Effector memory CD8-positive, alpha-beta T cell (primary cell): ENCODE measurements around the gene MYADML2.
"Not testable (repeated sequence)": the region's sequence is repeated elsewhere in the genome, so short reads cannot be mapped to it uniquely, and the experiment has no call there.

ENCODE experiments used
- ATAC-seq: fragments of 150-1000 bp; cut with Tn5 transposase; replicated peaks from 2 replicates; pipeline ENCODE4 v1.10.0; 2021; ENCODE audit warnings: mild to moderate bottlenecking, moderate library complexity
- DNase-seq, 3 experiments: peaks; one replicate each; pipeline ENCODE4 v3.0.0; 2021
- H3K27ac Mint-ChIP-seq, 2 donors: one replicate each; pipeline ENCODE4 v1.8.0; 2022; ENCODE audit warnings: mild to moderate bottlenecking in 2 of 2, mixed read lengths in 2 of 2, moderate library complexity in 2 of 2
- H3K27me3 Mint-ChIP-seq, 2 donors: one replicate each; pipeline ENCODE4 v1.8.0; 2022; ENCODE audit warnings: mixed read lengths in 2 of 2
- H3K36me3 Mint-ChIP-seq: one replicate; pipeline ENCODE4 v1.8.0; 2022; ENCODE audit warnings: mild to moderate bottlenecking, moderate library complexity, mixed read lengths; ENCODE audit not compliant: insufficient read depth
- H3K4me1 Mint-ChIP-seq, 2 donors: one replicate each; pipeline ENCODE4 v1.8.0; 2022; ENCODE audit warnings: low read depth in 2 of 2, mixed read lengths in 2 of 2
- H3K4me3 Mint-ChIP-seq, 2 donors: one replicate each; pipeline ENCODE4 v1.8.0; 2022; ENCODE audit warnings: mild to moderate bottlenecking in 2 of 2, mixed read lengths in 2 of 2, moderate library complexity in 2 of 2
- H3K9me3 Mint-ChIP-seq, 2 donors: one replicate each; pipeline ENCODE4 v1.8.0; 2022; ENCODE audit warnings: mixed read lengths in 2 of 2

The MYADML2 gene

GRCh38 chr17:81958633-81959342, 11.8 kb upstream of the MYADML2 start:
- Mint-ChIP-seq H3K9me3 (no peaks in the 10 kb centered on the region), H3K27me3 (peaks cover 19 to 44% of the 10 kb centered on the region in 2 donors), H3K27ac (no peak overlapping the region), H3K36me3 (no peaks in the 10 kb centered on the region), H3K4me3 (peak overlapping the region; percentile 63 to 68), H3K4me1 (peaks cover 0 to 2% of the 10 kb centered on the region in 2 donors)
- no peak for ATAC-seq
- no peak for DNase-seq

GRCh38 chr17:81957691-81958432, 10.8 kb upstream of the MYADML2 start:
- H3K27me3 Mint-ChIP-seq, result peaks cover 18 to 35% of the 10 kb centered on the region in 2 donors
- H3K9me3 Mint-ChIP-seq, result no peaks in the 10 kb centered on the region
- DNase-seq (no peak), ATAC-seq (no peak)
- no peak overlapping the region for H3K27ac Mint-ChIP-seq
- no peaks in the 10 kb centered on the region for H3K36me3 Mint-ChIP-seq
- H3K4me1 Mint-ChIP-seq, result no peaks in the 10 kb centered on the region
- peak overlapping the region; percentile 63 to 68 for H3K4me3 Mint-ChIP-seq

- Mint-ChIP-seq H3K36me3 (no peaks in the 10 kb centered on the region), H3K4me3 (no peak overlapping the region), H3K27ac (no peak overlapping the region), H3K9me3 (no peaks in the 10 kb centered on the region), H3K27me3 (peaks cover 18 to 25% of the 10 kb centered on the region in 2 donors), H3K4me1 (no peaks in the 10 kb centered on the region)
- ATAC-seq, result no peak
- no peak for DNase-seq
These were observed 9.9 kb upstream of the MYADML2 start for GRCh38 chr17:81956607-81957589.

- DNase-seq (no peak), ATAC-seq (no peak)
- Mint-ChIP-seq H3K4me3 (no peak overlapping the region), H3K27ac (no peak overlapping the region), H3K36me3 (no peaks in the 10 kb centered on the region), H3K9me3 (no peaks in the 10 kb centered on the region), H3K27me3 (peaks cover 18 to 25% of the 10 kb centered on the region in 2 donors), H3K4me1 (no peaks in the 10 kb centered on the region)
These were observed 8.9 kb upstream of the MYADML2 start for GRCh38 chr17:81955756-81956544.

- Mint-ChIP-seq H3K9me3 (no peaks in the 10 kb centered on the region), H3K27ac (no peak overlapping the region), H3K4me1 (no peaks in the 10 kb centered on the region), H3K36me3 (no peaks in the 10 kb centered on the region), H3K4me3 (no peak overlapping the region), H3K27me3 (peaks cover 18 to 25% of the 10 kb centered on the region in 2 donors)
- no peak for DNase-seq
- ATAC-seq, result no peak
These were observed 8.1 kb upstream of the MYADML2 start for GRCh38 chr17:81955058-81955681.

- no peak for ATAC-seq
- Mint-ChIP-seq H3K4me1 (no peaks in the 10 kb centered on the region), H3K27ac (no peak overlapping the region), H3K9me3 (no peaks in the 10 kb centered on the region), H3K36me3 (no peaks in the 10 kb centered on the region), H3K4me3 (no peak overlapping the region), H3K27me3 (peaks cover 18 to 25% of the 10 kb centered on the region in 2 donors)
- no peak for DNase-seq
These were observed 7.4 kb upstream of the MYADML2 start for GRCh38 chr17:81954131-81955057.

GRCh38 chr17:81953443-81953842, 6.4 kb upstream of the MYADML2 start:
- ATAC-seq, H3K4me3 Mint-ChIP-seq, H3K36me3 Mint-ChIP-seq, H3K4me1 Mint-ChIP-seq, DNase-seq, H3K27ac Mint-ChIP-seq, H3K9me3 Mint-ChIP-seq: not testable (repeated sequence)
- peaks cover 11 to 24% of the 10 kb centered on the region in 2 donors for H3K27me3 Mint-ChIP-seq

GRCh38 chr17:81952792-81953228, 5.8 kb upstream of the MYADML2 start:
- Mint-ChIP-seq H3K36me3 (no peaks in the 10 kb centered on the region), H3K4me1 (no peaks in the 10 kb centered on the region), H3K27me3 (peaks cover 5 to 19% of the 10 kb centered on the region in 2 donors), H3K9me3 (no peaks in the 10 kb centered on the region), H3K4me3 (no peak overlapping the region), H3K27ac (no peak overlapping the region)
- no peak for ATAC-seq
- DNase-seq, result no peak

- no peaks in the 10 kb centered on the region for H3K36me3 Mint-ChIP-seq
These were observed 5.0 kb upstream of the MYADML2 start for GRCh38 chr17:81951785-81952684.

GRCh38 chr17:81950501-81950900, 3.5 kb upstream of the MYADML2 start:
- Mint-ChIP-seq H3K27ac (no peak overlapping the region), H3K4me3 (no peak overlapping the region), H3K4me1 (no peaks in the 10 kb centered on the region), H3K27me3 (peaks cover 0 to 17% of the 10 kb centered on the region in 2 donors), H3K36me3 (no peaks in the 10 kb centered on the region), H3K9me3 (no peaks in the 10 kb centered on the region)
- DNase-seq (no peak), ATAC-seq (no peak)

More at GRCh38 chr17:81951785-81952684, 5.0 kb upstream of the MYADML2 start:
- DNase-seq (no peak), ATAC-seq (no peak)
- H3K9me3 Mint-ChIP-seq, result no peaks in the 10 kb centered on the region
- no peak overlapping the region for H3K27ac Mint-ChIP-seq
- no peak overlapping the region for H3K4me3 Mint-ChIP-seq
- H3K27me3 Mint-ChIP-seq, result peaks cover under 1 to 16% of the 10 kb centered on the region in 2 donors
- H3K4me1 Mint-ChIP-seq, result no peaks in the 10 kb centered on the region
